NCI-H526 treated with DMSO at 0.1 percent for 48 hours (cell line): ENCODE data around the gene MAPK6.
"Not testable (repeated sequence)": the region's sequence is repeated elsewhere in the genome, so short reads cannot be mapped to it uniquely, and the experiment has no call there.

Experiments
- DNase-seq: peaks from one replicate; lab custom pipeline; 2025; lab: John Stamatoyannopoulos, UW

MAPK6 gene

GRCh38 chr15:52018693-52019393 is at the start of gene MAPK6:
TSS of gene MAPK6 (plus strand) at chr15:52019219. CDS start at chr15:52046461, 27,242 bp downstream.
- peak; percentile 79 for DNase-seq

- no peak for DNase-seq
Measured at GRCh38 chr15:51969728-51970127, 49.3 kb upstream of the MAPK6 start.

- peak; percentile 1 for DNase-seq
Measured at GRCh38 chr15:51970132-51970817, 48.7 kb upstream of the MAPK6 start.

- peak; percentile 62 for DNase-seq
Measured at GRCh38 chr15:51971032-51971374, 48.0 kb upstream of the MAPK6 start.

GRCh38 chr15:51971375-51972133 is 47.5 kb upstream of the MAPK6 start, which contains the start of gene LEO1:
TSS of gene LEO1 (minus strand) at chr15:51971778. CDS start at chr15:51971745, 33 bp downstream.
- DNase-seq: peak; percentile 93

- no peak for DNase-seq
Measured at GRCh38 chr15:51973220-51973619, 45.8 kb upstream of the MAPK6 start.

- DNase-seq: no peak
Measured at GRCh38 chr15:51973775-51974174, 45.2 kb upstream of the MAPK6 start.

GRCh38 chr15:51982013-51982769 is 36.8 kb upstream of the MAPK6 start:
- DNase-seq: peak; percentile 56

- no peak for DNase-seq
Measured at GRCh38 chr15:51982770-51983103, 36.3 kb upstream of the MAPK6 start.

GRCh38 chr15:51991141-51991540 is 27.9 kb upstream of the MAPK6 start:
- no peak for DNase-seq

GRCh38 chr15:51992953-51993352 is 26.1 kb upstream of the MAPK6 start:
- no peak for DNase-seq

- no peak for DNase-seq
Measured at GRCh38 chr15:52002351-52002750, 16.7 kb upstream of the MAPK6 start.

GRCh38 chr15:52003089-52003488 is 15.9 kb upstream of the MAPK6 start:
- DNase-seq: not testable (repeated sequence)

- no peak for DNase-seq
Measured at GRCh38 chr15:52003710-52004109, 15.3 kb upstream of the MAPK6 start.

- DNase-seq: no peak
Measured at GRCh38 chr15:52004806-52005205, 14.2 kb upstream of the MAPK6 start.

- no peak for DNase-seq
Measured at GRCh38 chr15:52005748-52006701, 13.0 kb upstream of the MAPK6 start.

- DNase-seq: no peak
Measured at GRCh38 chr15:52006702-52007340, 12.2 kb upstream of the MAPK6 start.

- no peak for DNase-seq
Measured at GRCh38 chr15:52008359-52008697, 10.7 kb upstream of the MAPK6 start.

GRCh38 chr15:52008698-52009434 is 10.2 kb upstream of the MAPK6 start:
- DNase-seq: no peak
